ENCODE data around the gene ALOX5AP.
"Not testable (repeated sequence)": the region's sequence is repeated elsewhere in the genome, so short reads cannot be mapped to it uniquely, and the experiment has no call there.

The ALOX5AP gene

GRCh38 chr13:30745906-30746686, 10.8 kb downstream of the ALOX5AP start:
- POLR2A ChIA-PET = no interaction called here
- CTCF ChIA-PET = interaction anchor here (1.4 kb wide), 2 partner anchors 9 to 15 kb away, joined by 3 to 5 read pairs; no protein-coding TSS in a partner anchor
- no peak for DNase-seq (ENCODE audit: extremely low spot score)
- TF ChIP-seq, protein P1, sequence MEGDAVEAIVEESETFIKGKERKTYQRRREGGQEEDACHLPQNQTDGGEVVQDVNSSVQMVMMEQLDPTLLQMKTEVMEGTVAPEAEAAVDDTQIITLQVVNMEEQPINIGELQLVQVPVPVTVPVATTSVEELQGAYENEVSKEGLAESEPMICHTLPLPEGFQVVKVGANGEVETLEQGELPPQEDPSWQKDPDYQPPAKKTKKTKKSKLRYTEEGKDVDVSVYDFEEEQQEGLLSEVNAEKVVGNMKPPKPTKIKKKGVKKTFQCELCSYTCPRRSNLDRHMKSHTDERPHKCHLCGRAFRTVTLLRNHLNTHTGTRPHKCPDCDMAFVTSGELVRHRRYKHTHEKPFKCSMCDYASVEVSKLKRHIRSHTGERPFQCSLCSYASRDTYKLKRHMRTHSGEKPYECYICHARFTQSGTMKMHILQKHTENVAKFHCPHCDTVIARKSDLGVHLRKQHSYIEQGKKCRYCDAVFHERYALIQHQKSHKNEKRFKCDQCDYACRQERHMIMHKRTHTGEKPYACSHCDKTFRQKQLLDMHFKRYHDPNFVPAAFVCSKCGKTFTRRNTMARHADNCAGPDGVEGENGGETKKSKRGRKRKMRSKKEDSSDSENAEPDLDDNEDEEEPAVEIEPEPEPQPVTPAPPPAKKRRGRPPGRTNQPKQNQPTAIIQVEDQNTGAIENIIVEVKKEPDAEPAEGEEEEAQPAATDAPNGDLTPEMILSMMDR (IDR thresholded peaks at IDR 0.05; ENCODE audit: control extremely low read depth, extremely low read depth, low read depth, missing control alignments) = no peak

- DNase-seq (ENCODE audit: extremely low spot score) = no peak
- TF ChIP-seq, protein P1 (IDR thresholded peaks at IDR 0.05; ENCODE audit: control extremely low read depth, extremely low read depth, low read depth, missing control alignments) = no peak
- CTCF ChIA-PET = interaction anchor here (1.4 kb wide), 2 partner anchors 9 to 14 kb away, joined by 3 to 5 read pairs; no protein-coding TSS in a partner anchor
- POLR2A ChIA-PET = no interaction called here
Measured at GRCh38 chr13:30746791-30747190, 11.4 kb downstream of the ALOX5AP start.

DNA sequence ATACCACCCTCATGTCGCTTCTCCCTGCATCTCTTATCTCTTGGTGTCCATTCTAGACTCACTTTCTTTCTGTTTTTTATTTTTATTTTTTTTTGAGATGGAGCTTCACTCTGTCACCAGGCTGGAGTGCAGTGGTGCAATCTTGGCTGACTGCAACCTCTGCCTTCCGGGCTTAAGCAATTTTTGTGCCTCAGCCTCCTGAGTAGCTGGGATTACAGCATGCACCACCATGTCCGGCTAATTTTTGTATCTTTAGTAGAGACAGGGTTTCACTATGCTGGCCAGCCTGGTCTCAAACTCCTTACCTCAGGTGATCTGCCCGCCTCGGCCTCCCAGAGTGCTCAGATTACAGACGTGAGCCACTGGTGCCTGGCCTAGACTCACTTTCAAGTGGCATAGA, 12.5 kb downstream of the ALOX5AP start:
- CTCF ChIA-PET = interaction anchor here (0.7 to 1.0 kb wide), 2 partner anchors 9 to 31 kb away, joined by 3 to 4 read pairs; no protein-coding TSS in a partner anchor
- POLR2A ChIA-PET; DNase-seq (ENCODE audit: extremely low spot score): not testable (repeated sequence)

GRCh38 chr13:30748717-30749116, 13.4 kb downstream of the ALOX5AP start:
- DNase-seq (ENCODE audit: extremely low spot score) = no peak
- POLR2A ChIA-PET = no interaction called here
- TF ChIP-seq, protein P1 (IDR thresholded peaks at IDR 0.05; ENCODE audit: control extremely low read depth, extremely low read depth, low read depth, missing control alignments) = no peak
- CTCF ChIA-PET = interaction anchor here (1.0 kb wide), 1 partner anchor 10 kb away, joined by 3 read pairs; no protein-coding TSS in a partner anchor

DNA sequence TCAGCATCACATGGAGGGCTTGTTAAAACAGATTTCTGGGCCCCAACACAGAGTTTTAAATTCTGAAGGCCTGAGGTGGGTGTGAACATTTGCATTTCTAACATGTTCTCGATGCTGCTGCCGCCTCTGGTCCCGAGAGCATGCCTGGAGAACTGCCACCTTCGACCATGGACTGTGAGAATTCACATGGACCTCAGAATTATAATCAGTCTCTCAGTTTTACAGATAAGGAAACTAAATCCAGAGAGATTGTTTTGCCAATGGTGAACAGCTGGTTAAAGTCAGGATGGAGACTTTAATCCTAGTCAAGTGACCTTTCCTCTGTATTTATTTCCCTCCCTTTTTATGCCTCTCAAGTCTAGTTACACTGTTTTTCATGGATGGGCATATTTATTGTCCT, 14.7 kb downstream of the ALOX5AP start:
- no peak for DNase-seq (ENCODE audit: extremely low spot score)
- CTCF ChIA-PET = no interaction called here
- TF ChIP-seq, protein P1 (IDR thresholded peaks at IDR 0.05; ENCODE audit: control extremely low read depth, extremely low read depth, low read depth, missing control alignments) = no peak
- POLR2A ChIA-PET = no interaction called here

- TF ChIP-seq, protein P1 (IDR thresholded peaks at IDR 0.05; ENCODE audit: control extremely low read depth, extremely low read depth, low read depth, missing control alignments) = no peak
- CTCF ChIA-PET = interaction anchor here (1.6 kb wide), 1 partner anchor 15 kb away, joined by 4 read pairs; no protein-coding TSS in a partner anchor
- POLR2A ChIA-PET = no interaction called here
- no peak for DNase-seq (ENCODE audit: extremely low spot score)
Measured at GRCh38 chr13:30751183-30751933, 16.0 kb downstream of the ALOX5AP start.

All from GM10248 (cell line).